Measurements from ENCODE around the gene KANK4. TPM values are rescaled to one million over a fixed set of nuclear protein-coding genes. Genes with fewer than 3 reads are reported as not detected.

The KANK4 gene
- total and polyA plus RNA-seq, 8 donors: 2.4 to 12.5 (median 8.6) TPM

DNA sequence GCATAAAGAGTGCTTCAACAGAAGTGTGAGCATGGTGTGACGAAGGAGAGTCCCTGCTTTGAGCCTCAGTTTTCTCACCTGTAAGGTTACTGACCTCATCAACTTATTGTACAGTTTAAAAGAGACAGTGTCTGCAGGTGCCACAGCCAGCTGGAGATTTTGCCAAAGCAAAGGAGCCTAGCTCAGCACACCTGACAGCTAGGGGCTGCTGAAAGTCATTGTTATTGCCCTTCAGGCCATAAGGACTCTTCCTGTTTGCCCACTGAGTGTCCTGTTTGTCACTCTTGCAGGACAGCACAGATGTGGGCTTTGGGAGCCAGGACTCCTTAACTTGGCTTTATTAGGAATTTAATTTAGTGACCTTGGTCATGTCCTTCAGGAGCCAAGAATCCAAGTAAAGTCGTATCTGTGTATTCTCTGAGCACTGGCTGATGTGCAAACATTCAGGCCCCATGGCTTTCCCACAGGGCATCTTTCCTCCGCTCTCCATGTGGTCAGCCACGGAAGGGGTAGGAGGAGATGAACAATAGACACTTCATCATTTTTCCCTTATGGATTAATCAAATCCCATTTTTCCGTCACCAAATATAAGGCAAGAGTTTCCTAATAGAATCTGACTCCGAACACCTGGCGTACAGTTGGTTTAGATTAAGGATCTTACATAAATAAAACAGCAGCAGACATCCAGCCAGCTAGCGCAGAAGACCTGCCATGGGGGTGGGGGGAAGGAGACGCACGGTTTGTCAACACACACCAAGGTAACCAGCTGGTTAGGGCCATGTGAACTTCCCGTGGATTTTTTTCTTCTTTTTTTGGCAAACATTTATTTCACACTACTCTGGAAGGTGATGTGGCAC lies 43.1 kb upstream of the KANK4 start:
- ATAC-seq: peak; percentile 88 to 96 (median 90)
- H3K36me3 ChIP-seq: no peaks in the 10 kb centered on the region
- H3K27ac ChIP-seq: peak overlapping the region; percentile 3 to 77 (median 48)
- H3K9me3 ChIP-seq: no peaks in the 10 kb centered on the region
- peak in 5 of 6 donors; percentile 81 to 91 (median 85) for DNase-seq
- intact Hi-C loops (cut with DNase I): no loop called here
- no peak overlapping the region for H3K4me3 ChIP-seq
- no peak for FAIRE-seq
- H3K27me3 ChIP-seq: no peaks in the 10 kb centered on the region
- peaks cover 4 to 7% (median 6%) of the 10 kb centered on the region in 3 donors for H3K4me1 ChIP-seq
- TF ChIP-seq, protein P1, sequence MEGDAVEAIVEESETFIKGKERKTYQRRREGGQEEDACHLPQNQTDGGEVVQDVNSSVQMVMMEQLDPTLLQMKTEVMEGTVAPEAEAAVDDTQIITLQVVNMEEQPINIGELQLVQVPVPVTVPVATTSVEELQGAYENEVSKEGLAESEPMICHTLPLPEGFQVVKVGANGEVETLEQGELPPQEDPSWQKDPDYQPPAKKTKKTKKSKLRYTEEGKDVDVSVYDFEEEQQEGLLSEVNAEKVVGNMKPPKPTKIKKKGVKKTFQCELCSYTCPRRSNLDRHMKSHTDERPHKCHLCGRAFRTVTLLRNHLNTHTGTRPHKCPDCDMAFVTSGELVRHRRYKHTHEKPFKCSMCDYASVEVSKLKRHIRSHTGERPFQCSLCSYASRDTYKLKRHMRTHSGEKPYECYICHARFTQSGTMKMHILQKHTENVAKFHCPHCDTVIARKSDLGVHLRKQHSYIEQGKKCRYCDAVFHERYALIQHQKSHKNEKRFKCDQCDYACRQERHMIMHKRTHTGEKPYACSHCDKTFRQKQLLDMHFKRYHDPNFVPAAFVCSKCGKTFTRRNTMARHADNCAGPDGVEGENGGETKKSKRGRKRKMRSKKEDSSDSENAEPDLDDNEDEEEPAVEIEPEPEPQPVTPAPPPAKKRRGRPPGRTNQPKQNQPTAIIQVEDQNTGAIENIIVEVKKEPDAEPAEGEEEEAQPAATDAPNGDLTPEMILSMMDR (IDR thresholded peaks at IDR 0.05): no peak
- WGBS, 2 donors: 29 to 32% methylated on average over 11 of the region's 11 CpGs

GRCh38 chr1:62361431-62361830 lies 42.2 kb upstream of the KANK4 start:
- H3K9me3 ChIP-seq: no peaks in the 10 kb centered on the region
- H3K27ac ChIP-seq: peak overlapping the region in 3 of 4 donors; percentile 9 to 67 (median 28)
- peak; percentile 61 to 73 (median 70) for ATAC-seq
- intact Hi-C loops (cut with DNase I): no loop called here
- H3K4me3 ChIP-seq: no peak overlapping the region
- no peak for FAIRE-seq
- WGBS, 2 donors: 35 to 42% methylated on average over 4 of the region's 4 CpGs
- H3K4me1 ChIP-seq: peaks cover 4 to 7% (median 6%) of the 10 kb centered on the region in 3 donors
- no peaks in the 10 kb centered on the region for H3K36me3 ChIP-seq
- DNase-seq: peak in 4 of 6 donors; percentile 40 to 71 (median 66)
- H3K27me3 ChIP-seq: no peaks in the 10 kb centered on the region
- TF ChIP-seq, protein P1 (IDR thresholded peaks at IDR 0.05): no peak

DNA sequence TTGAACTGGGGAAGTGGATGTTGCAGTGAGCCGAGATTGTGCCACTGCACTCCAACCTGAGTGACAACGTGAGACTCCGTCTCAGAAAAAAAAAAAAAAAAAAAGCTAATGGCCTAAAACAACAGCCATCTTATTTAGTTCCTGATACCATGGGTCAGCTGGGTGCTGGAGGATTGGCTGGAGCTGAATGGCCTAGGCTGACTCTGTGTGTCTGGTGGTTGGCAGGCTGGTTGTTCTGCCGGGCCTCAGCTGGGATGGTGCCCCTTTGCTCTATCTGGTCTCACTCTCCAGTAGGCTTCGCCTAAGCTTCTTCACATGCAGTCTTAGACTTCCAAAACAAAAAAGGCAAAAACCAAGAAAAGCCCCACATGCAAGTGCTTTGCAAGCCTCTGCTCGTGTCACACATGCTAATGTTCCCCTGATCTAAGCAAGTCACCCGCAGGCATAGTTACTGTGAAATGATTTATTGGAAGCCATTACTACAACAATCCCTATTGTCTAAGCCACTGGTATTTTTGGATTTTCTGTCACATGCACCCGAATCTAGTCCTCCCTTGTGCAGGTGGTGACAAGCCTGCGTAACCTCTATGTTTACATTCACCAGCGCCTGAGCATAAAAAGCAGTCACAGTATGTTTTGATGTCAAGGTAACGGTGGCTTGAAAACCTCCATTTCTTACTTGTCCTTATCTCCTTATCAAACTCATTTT lies 39.6 kb upstream of the KANK4 start:
- intact Hi-C loops (cut with DNase I): no loop called here
- 88% methylated on average over 11 of the region's 11 CpGs for WGBS, 2 donors
- Histone ChIP-seq H3K27me3 (no peaks in the 10 kb centered on the region), H3K27ac (no peak overlapping the region), H3K9me3 (no peaks in the 10 kb centered on the region), H3K4me1 (peaks cover 4 to 7% (median 6%) of the 10 kb centered on the region in 3 donors), H3K4me3 (no peak overlapping the region), H3K36me3 (no peaks in the 10 kb centered on the region)
- no peak for ATAC-seq
- no peak for FAIRE-seq
- TF ChIP-seq, protein P1 (IDR thresholded peaks at IDR 0.05): no peak
- DNase-seq: no peak

GRCh38 chr1:62357916-62358315 lies 38.7 kb upstream of the KANK4 start:
- no peak for FAIRE-seq
- Histone ChIP-seq H3K9me3 (no peaks in the 10 kb centered on the region), H3K36me3 (no peaks in the 10 kb centered on the region), H3K27ac (no peak overlapping the region), H3K27me3 (no peaks in the 10 kb centered on the region), H3K4me1 (peaks cover 4 to 7% (median 6%) of the 10 kb centered on the region in 3 donors), H3K4me3 (no peak overlapping the region)
- TF ChIP-seq, protein P1 (IDR thresholded peaks at IDR 0.05): no peak
- no peak for ATAC-seq
- DNase-seq: no peak
- intact Hi-C loops (cut with DNase I): no loop called here
- WGBS, 2 donors: 88 to 91% methylated on average over 6 of the region's 6 CpGs
